Left kidney (tissue), 2 donors: ENCODE measurements around the gene NR6A1. TPM values are rescaled to one million over a fixed set of nuclear protein-coding genes. Genes with fewer than 3 reads are reported as not detected.

Source experiments
- DNase-seq: peaks from one replicate; pipeline ENCODE4 v3.0.0-alpha.2; 2013
- polyA plus RNA-seq: library from polyadenylated mRNA; unstranded; fragments of 120-200 nt; gene quantifications from one replicate; pipeline ENCODE4 v1.2.1, GENCODE V29; 2013; ENCODE audit not compliant: insufficient read length

The NR6A1 gene
- polyA plus RNA-seq, 1 donor, result 1.7 TPM

DNA sequence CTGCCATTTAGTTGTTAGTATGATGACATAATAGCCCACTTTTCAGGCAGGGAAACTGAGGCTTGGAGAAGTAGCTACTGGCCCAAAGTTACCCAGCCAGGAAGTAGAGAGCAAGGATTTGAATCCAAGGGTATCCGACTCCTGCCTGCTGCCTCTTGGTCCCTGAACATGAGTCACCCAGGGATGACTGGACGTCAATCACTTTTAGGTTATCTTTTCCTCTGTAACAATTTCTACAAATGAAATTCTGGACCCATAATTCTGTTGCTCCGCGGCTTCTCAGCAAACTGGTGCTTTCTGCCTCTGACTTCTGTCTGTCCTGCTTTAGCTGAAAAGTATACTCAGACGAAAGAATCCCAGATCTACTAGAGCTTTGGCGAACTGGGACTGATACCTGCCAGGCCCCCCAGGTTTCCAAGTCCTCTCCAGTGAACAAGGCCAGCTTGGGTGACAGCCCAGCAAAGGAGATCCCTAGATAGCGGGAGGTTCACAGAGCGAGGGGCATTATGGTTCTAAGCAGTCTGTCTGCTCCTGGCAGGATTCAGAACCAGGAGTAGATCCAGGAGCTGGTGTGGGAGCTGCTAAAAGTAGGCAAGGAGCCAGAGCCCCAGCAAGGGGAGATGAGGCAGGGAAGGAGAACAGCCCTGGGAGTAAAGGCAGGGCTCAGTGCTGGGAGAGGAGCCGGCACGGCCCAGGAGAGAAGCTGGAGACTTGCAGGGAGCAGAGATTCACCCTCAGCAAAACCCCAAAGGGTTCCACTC lies 26.4 kb upstream of the NR6A1 start:
- no peak for DNase-seq

DNA sequence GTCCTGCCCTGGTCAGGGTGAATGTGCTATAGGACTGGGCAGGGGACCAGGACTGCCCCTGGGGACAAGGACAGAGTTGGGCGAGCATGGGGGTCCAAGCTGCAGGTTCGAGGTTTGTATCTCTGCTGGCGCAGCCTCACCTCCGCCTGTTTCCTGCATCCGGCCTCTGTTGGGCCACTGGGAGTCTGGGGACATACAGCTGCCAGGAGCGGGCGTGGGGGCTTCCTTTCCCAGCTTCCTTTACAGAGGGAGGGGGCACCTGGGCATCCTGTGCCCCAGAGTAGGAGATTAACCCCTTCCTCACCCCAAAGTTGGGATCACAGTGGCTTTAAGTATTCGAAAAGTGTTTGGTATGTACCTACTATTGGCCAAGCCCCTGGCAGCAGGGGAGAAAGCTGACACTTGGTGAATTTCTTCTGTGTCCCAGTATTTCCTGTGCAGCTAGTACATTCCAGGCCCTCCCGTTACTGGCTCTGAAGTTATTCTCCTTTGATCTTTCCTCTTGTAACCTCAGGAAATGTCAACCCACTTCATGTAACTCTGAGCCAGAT lies 24.8 kb upstream of the NR6A1 start:
- no peak for DNase-seq

GRCh38 chr9:124794902-124795491 lies 23.9 kb upstream of the NR6A1 start:
- no peak for DNase-seq

GRCh38 chr9:124793015-124793541 lies 22.0 kb upstream of the NR6A1 start:
- no peak for DNase-seq

DNA sequence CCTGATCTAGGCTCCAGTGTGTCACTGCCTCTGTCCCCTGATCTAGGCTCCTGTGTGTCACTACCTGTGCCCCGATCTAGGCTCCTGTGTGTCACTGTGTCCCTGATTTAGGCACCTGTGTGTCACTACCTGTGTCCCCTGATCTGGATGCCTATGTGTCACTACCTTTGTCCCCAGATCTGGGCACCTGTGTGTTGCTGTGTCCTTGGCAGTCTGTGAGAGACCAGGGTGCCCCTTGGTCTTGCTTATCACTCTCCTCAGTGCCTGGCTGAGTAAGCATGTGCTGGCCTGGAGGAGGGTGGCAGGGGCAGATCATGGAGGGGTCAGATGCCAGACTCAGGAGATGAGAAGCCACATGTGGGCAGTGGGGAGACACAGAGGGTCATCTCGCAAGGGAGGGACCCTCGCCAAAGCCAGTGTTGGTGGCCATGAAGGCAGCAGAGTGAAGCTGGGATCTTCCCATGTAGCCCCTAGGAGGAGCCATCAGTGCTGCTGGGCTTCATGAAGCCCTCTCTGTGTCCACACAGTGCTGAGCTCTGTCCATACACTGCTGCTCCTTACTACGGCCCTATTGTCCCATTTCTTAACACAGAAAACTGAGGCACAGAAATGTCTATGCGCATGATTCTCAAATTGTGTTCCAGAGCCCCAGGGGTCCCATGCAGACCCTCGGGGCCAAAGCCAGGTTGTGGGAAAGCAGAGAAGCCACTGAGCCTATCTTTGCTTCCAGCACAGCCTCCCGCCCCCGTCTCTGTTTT lies 21.3 kb upstream of the NR6A1 start:
- no peak for DNase-seq

- DNase-seq, result no peak
Measured at GRCh38 chr9:124790801-124791505, 19.8 kb upstream of the NR6A1 start.

DNA sequence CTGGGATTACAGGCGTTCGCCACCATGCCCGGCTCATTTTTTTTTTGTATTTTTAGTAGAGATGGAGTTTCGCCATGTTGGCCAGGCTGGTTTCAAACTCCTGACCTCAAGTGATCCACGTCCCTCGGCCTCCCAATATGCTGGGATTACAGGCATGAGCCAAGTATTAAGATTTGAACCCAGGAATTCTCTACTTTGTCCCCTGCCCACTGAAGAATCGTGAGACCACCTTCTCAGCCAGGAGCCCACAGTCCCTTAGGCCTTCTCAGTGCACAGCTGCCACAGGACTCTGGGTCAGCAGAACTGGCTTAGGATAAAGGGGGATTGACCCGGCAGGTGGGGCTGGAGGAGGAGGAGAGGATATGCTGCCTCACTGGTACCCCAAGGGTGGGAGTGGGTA lies 19.2 kb upstream of the NR6A1 start:
- DNase-seq, result no peak

DNA sequence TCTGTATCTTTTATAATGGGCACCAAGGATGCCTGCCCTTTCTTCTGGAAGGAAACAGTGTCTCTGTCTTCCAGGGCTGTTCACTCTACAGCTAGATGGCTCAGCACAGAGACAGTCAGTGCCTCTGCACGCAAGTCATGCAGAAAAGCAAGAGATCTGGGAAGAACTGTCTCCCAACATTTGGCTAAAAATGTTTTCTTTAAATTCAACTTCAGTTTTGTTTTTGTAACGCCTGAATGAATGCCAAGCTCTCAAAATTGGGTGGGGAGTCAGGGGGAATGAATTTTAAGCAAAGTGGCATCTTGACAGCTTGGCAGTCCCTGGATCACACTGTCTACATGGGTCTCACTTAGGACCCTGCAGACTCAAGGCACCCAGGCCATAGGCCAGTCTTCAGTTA lies 18.4 kb upstream of the NR6A1 start:
- no peak for DNase-seq

DNA sequence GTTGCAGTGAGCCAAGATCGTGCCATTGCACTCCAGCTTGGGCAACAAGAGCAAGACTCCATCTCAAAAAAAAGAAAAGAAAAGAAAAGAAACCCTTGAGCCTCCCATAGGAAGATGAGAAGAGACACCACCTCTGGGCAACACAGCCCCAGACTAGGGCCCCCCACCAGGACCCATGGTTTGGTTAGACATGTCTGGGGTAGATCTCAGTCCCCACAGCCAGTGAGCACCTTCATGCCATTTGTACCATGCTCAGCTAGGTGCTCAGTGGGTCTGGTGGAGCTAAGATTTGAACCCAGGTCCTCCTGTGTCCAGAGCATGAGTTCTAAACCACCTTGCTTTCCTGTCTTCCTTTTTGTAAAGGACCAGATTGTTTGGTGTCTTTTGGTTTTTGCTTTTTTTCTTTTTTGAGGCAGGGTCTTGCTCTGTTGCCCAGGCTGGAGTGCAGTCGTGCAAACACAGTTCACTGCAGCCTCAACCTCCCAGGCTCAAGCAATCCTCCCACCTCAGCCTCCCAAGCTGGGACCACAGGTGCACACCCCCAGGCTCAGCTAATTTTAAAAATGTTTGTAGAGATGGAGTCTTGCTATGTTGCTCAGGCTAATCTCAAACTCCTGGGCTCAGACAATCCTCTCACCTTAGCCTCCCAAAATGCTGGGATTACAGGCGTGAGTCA lies 17.6 kb upstream of the NR6A1 start:
- DNase-seq, result no peak

- no peak for DNase-seq
Measured at GRCh38 chr9:124786881-124787573, 15.9 kb upstream of the NR6A1 start.

DNA sequence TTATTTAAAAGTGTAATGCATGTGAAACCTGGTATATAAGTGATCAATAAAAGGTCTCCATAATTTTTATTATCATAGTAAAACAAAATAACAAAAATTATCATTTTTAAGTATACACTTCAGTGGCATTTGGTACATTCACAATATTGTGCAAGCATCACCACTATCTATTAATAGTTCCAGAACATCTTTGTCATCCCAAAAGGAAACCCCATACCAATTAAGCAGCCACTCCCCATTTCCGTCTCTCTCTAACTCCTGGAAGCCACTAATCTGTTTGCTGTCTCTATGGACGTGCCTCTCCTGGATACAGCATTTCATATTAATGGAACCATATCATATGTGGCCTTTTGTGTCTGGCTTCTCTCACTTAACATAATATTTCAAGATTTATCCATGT lies 13.4 kb upstream of the NR6A1 start:
- DNase-seq, result no peak

- DNase-seq, result no peak
Measured at GRCh38 chr9:124783830-124784229, 12.7 kb upstream of the NR6A1 start.

DNA sequence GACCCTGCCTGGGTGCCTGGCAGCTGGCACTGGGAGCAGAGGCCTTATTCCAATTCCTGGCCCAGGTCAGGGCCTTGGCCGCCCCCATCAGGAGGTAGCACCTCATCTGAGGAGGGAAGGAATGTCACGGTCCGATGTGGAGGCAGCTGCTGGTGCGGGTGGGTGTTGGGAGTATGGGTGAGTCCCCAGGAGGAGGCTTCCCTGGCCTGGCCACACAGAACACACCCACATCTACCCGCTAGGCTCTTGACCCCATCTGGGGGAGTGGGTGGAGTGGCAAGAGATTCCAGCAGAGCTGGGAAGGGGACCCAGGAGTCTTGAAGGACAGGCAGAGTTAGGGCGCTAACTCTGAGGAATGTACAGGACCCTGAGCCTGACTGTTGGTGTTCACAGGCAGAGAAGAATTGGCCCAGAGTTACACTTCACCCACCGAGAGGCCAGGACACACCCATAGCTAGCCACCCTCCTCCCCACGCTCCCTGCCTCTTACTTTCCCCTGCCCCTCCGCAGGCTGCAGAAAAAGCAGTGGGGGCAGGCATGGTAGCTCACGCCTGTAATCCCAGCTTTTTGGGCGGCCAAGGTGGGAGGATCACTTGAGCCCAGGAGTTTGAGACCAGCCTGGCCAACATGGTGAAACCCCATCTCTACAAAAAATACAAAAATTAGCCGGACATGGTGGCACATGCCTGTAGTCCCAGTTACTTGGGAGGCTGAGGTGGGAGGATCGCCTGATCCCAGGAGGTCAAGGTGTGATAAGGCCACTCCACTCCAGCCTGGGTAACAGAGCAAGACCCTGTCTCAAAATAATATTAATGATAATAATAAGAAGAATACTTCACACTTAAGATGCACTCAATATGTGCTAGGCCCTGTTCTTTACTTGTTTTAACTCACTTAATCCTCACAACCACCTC lies 11.8 kb upstream of the NR6A1 start:
- DNase-seq, result no peak

- DNase-seq, result no peak
Measured at GRCh38 chr9:124781967-124782660, 11.0 kb upstream of the NR6A1 start.

GRCh38 chr9:124780757-124781151 lies 9.6 kb upstream of the NR6A1 start:
- no peak for DNase-seq

GRCh38 chr9:124780060-124780756 lies 9.1 kb upstream of the NR6A1 start:
- no peak for DNase-seq

- no peak for DNase-seq
Measured at GRCh38 chr9:124779368-124780059, 8.4 kb upstream of the NR6A1 start.
